NOMO-1 treated with DMSO at 0.1 percent for 48 hours (cell line): ENCODE results near the gene CDH20.

Source experiments
- DNase-seq: peaks from one replicate; lab custom pipeline; 2025; ENCODE audit not compliant: unreplicated experiment; lab: John Stamatoyannopoulos, UW

CDH20 gene

DNA sequence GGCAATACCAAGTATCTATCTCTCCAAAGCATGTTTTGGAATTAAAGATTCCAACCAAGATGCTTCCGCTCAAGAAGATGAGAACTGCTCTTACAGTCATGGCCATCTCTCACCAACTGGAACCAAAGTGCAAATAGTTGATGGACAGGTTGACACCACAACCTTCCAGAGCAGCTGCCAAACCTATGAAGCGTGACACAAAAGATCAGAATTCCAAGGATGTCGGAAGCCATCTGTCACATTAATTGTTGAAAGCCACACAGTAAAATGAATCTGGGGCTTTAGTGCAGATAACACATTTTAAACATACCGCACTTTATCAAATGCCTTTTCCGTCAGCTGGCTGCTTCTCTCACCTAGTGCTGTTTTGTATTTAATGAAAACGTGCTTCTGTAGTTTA lies 195.7 kb downstream of the CDH20 start:
- no peak for DNase-seq

DNA sequence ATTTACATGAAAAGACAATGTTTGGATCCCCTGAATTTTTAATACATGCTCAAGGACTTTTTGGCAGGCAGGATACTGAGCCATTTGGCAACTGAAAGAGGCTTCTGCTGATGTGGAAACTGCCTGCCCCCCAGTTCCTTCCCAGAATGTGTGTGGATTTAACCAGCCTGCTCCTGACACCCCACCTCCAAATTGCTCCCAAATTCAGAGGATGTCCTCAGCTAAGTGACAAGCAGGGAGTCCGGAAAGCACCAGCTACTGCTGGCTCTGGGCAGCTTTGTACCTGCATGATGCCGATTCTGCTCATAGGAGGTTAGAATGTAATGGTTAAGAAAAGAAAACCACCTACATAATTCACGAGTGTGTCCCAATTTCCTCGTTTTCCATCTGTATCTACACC lies 197.5 kb downstream of the CDH20 start:
- DNase-seq: no peak

DNA sequence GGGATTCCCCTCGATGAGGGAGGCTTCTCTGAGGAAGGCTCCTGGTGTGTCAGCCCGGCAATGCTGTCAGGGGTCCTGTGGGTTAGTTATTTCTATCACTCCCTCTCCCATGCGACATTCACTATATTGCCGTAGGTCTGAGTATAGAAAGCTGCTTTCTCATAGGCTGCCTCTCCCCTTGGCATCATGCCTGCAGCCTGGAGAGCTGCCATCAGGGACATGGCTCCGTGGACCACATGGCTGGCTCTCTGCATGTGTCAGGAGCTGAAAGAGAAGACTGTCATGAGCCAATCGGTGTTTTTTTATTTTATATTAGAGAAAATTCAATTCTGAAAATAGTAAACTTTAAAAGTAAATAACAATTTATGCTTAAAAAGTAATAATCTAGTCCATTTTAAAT lies 198.0 kb downstream of the CDH20 start:
- no peak for DNase-seq

- DNase-seq: no peak
Measured at GRCh38 chr18:61531891-61532290, 198.7 kb downstream of the CDH20 start.

GRCh38 chr18:61535401-61535800 lies 202.2 kb downstream of the CDH20 start:
- DNase-seq: no peak

DNA sequence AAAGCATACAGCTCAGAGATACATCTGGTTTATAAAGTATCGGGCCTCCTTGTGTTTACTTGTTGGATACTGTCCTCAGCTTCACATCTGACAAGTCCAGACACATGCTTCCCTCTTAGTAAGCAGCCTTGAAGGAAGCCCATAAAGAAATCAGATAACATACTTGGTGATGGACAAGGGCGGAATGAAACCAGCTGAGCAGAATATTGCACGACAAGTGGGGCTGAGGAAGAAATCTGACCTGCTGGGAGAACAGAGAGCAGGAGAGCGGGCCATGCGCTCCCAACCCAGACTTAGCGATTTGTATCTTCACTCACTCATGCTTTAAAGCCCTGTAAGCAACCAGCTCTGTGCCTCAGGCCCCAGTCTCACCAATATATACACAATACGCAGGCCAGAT lies 208.4 kb downstream of the CDH20 start:
- no peak for DNase-seq

- no peak for DNase-seq
Measured at GRCh38 chr18:61542596-61542995, 209.4 kb downstream of the CDH20 start.

- DNase-seq: no peak
Measured at GRCh38 chr18:61543518-61543917, 210.3 kb downstream of the CDH20 start.

DNA sequence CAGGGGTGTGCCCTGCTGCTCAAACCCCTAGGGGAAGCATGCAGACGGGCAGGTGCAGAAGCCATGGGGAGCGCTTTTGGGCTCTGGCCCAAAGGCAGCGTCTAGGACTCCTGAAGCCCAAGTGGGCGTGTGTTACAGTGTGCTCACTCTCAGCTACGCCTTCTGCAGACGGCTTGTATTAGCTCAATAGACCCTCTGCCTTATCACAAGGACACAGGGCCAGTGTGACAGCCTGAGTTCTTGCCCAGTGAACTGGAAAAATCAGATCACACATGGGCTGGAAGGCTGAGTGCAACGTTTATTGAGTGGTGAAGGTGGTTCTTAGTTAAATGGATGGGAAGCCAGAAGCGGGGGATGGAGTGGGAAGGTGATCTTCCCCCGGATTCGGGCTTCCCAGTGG lies 210.9 kb downstream of the CDH20 start:
- DNase-seq: no peak

DNA sequence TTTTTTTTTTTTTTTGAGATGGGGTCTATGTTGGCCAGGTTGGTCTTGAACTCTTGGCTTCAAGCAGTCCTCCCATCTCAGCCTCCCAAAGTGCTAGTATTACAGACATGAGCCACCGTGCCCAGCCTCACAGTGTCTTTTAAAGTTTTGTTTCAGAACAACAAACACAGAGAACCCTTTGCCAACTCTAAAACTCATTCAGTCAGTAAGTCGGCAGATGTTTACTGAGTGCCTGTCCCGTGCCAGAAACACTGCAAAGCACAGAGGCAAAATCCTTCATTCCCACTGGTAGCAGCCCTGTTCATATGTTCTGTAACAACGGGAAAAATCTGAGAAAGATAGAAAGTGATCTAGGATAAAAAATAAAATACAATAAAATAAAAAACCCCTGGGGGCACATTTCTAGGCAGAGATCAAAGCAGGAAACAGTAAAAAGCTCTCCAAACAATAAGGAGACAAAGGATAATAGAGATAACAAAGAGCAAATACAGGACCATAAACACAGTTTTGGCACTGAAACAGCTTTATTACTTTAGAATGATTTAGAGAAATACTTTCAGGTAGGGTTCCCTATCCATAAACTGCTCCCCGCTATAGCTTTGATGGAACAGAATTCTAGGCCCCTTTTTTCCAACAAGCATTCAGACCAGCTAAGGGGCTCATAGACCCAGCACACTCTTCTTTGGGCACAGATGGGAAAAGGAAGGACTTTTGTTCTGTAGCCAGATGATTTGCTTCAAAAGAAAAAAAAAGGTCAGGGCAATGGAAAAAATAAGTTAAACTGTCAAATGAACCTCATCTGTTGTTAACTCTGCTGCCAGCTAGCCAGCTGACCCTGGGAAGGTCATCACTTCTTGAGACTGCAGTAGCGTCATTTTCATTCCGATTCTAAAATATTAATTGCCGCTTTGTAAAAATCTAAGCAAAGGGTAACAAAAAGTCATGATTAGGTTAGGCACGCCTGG lies 212.3 kb downstream of the CDH20 start:
- DNase-seq: no peak

DNA sequence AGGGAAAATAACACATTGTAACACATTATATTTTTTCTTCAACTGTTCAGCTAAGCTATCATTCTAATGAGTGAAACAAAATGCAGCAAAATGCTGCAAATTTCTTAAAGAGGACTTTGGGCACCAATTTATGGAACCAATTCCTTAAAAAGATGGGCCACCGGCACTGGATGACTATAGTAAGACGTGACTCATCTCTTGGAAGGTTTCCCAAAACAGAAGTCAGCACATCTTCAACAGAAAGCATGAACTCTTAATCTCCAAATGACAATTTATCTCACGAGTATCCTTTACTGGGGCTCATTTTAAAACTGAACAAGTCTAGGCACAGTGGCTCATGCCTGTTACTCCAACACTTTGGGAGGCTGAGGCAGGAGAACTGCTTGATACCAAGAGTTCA lies 213.4 kb downstream of the CDH20 start:
- DNase-seq: no peak

DNA sequence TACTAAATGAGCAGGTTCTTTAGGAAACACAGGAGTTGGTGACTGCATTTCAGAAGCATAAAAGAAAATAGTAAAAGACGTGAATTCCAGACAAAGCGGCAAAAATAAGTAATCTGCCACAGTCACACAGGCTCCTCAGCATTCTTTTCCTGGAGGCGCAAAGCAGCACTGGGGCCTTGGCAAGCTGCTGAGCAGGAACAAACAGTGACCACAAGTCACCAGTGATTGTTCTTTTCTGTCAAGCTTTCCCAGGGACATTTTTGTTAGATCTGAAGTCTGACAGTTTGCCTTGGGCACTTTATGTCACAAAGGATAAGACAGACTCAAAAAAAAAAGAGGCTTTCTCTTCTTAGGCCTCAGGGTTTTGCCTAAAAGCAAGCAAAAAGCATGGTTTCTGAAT lies 216.2 kb downstream of the CDH20 start:
- DNase-seq: no peak

DNA sequence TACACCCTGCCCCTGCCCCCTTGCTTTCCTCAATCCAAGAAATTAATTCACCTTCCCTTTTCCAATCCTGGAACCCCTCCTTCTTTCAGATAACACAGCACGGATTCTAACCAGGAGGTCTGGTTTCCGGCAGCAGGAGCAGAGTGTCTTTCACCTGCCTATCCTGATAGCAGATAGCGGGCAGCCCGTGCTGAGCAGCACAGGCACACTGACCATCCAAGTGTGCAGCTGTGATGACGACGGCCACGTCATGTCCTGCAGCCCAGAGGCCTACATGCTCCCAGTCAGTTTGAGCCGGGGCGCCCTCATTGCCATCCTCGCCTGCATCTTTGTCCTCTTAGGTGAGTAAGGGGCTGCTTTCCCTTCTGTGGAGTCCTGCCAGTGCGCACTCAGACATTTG lies 216.7 kb downstream of the CDH20 start:
- DNase-seq: no peak

GRCh38 chr18:61551586-61551985 lies 218.4 kb downstream of the CDH20 start:
- DNase-seq: peak; percentile 20

- no peak for DNase-seq
Measured at GRCh38 chr18:61553045-61553659, 219.9 kb downstream of the CDH20 start.

DNA sequence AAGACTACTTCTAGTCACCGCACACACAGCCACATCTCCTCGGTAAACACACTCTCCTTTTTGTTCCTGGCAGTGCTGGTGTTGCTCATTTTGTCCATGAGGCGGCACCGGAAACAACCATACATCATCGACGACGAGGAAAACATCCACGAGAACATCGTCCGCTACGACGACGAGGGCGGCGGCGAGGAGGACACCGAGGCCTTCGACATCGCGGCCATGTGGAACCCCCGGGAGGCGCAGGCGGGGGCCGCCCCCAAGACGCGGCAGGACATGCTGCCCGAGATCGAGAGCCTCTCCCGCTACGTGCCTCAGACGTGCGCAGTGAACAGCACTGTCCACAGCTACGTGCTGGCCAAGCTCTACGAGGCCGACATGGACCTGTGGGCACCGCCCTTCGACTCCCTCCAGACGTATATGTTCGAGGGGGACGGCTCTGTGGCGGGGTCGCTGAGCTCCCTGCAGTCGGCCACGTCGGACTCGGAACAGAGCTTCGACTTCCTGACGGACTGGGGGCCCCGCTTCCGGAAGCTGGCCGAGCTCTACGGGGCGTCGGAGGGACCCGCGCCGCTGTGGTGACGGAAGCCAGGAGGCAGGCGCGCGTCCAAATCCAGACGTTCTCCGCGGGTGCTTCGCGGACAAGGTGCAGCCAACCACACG lies 221.0 kb downstream of the CDH20 start:
- DNase-seq: peak; percentile 34

- DNase-seq: no peak
Measured at GRCh38 chr18:61554946-61555361, 221.7 kb downstream of the CDH20 start.

- DNase-seq: no peak
Measured at GRCh38 chr18:61556316-61556715, 223.1 kb downstream of the CDH20 start.

GRCh38 chr18:61556862-61557261 lies 223.6 kb downstream of the CDH20 start:
- no peak for DNase-seq

GRCh38 chr18:61569176-61569892 lies 236.1 kb downstream of the CDH20 start:
- no peak for DNase-seq

DNA sequence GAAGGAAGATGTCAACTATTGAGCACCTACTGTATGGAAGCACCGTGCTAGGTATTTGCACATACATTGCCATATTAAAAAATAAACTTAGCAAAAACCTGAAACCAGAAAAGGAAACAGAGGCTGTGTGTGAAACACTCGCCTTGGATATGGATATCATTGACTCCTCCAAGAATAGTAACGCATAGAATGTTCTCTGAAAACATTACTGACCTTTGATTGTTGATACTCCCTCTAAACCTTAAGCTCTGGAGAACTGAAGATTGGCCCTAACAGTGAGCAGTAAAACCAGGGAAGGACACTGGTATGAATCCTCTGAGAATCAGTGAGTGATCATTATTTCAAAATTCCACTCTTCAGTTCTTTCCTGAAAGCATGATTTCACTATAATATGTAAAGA lies 236.8 kb downstream of the CDH20 start:
- no peak for DNase-seq
